GM23248 (cell line): ENCODE data around the gene CRYBG1.

ENCODE experiments used
- EZH2 ChIP-seq: fragments of 200-600 bp; sonication (generic); IDR thresholded peaks from 2 replicates; pipeline ENCODE4 v1.6.1; 2018; ENCODE audit warnings: antibody characterized with exemption, mild to moderate bottlenecking; ENCODE audit not compliant: insufficient read depth, poor library complexity, severe bottlenecking
- EZH2phosphoT487 ChIP-seq: fragments of 200-600 bp; sonication (generic); IDR thresholded peaks from 2 replicates; pipeline ENCODE4 v1.6.1; 2018; ENCODE audit warnings: antibody characterized with exemption, moderate library complexity, mild to moderate bottlenecking, low read depth; ENCODE audit not compliant: insufficient read depth

DNA sequence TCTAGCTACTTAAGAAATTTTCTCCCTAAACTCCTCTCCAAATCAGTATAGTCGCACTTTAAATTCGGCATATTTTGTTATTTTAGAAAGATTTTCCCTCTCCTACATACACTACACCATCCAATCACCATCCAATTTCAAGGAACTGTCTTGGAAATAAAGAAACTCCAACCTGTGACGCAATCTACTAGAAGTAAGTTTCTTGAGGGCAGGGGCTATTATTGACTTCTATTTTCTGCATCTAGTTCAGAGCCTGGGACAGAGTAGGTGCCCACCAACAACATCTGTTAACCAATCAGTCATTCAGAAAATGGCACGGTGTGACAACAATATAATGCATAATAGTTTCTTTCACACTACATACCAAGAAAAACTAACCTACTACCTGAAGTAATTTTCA lies 38.6 kb upstream of the CRYBG1 start:
- no peak for TF ChIP-seq EZH2
- TF ChIP-seq EZH2phosphoT487, result no peak
